ENCODE data around the gene PKLR.
"Not testable (repeated sequence)": the region's sequence is repeated elsewhere in the genome, so short reads cannot be mapped to it uniquely, and the experiment has no call there.

Gene PKLR

DNA sequence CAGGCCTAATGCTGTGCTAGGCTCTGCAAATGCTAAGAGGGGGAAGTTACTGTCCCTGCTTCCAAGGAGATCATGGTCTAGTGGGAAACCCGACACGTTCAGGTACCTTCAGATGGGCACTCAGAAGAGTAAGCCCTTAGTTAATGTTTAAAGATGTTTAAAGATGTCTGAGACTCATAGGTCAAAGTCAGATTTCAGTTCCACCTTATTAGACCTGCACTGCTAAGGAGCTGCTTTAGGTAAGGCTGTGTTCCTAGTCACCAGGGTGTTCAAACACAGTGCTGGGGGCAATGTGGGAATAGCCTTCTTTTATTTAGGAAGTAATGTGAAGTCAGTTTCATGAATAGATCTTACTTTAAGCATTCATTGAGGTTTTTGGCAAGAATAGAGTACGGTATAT is 15.7 kb upstream of the PKLR start:
- no peak for DNase-seq

DNA sequence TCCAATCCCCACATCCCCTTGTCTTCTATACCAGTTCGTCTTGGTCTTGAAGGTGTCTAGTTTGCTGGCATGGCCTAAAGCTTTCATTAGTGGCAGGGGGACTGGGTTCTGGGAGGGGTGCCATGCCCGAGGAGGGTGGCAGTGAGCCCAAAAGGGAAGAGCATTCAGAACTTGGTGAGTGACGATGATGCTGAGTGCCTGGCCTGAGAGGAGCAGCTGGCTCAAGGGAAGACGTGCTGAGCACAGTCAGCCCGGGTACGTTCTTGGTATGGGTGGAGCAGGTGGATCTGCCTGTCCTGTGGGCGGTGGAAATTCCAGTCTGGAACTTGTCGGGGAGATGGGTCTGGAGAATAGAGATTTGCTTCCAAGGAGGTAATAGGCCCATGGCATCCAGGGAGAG is 12.0 kb upstream of the PKLR start:
- DNase-seq = no peak

DNA sequence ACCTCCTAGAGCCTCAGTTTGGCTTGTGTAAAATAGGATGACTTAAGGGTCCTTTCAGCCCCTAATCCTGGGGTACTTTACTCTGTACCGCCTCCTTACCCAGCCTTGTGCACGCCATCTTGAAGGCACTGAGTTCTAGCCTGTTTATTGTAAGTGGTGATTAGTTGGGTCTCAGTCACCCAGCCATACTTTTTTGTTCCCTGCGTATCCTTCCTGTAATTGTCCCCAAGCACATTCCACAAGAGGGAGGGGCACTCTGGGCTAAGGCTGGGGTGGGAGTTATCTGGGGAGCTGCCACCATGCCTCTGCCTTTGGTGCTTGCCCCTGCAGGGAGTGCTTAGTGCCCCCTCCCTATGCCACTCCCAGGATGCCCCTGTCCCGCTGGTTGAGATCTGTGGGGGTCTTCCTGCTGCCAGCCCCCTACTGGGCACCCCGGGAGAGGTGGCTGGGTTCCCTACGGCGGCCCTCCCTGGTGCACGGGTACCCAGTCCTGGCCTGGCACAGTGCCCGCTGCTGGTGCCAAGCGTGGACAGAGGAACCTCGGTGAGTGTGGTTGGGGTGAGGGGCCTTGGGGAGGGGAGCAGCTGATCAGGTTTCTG is 8.3 kb upstream of the PKLR start:
- DNase-seq = no peak

DNA sequence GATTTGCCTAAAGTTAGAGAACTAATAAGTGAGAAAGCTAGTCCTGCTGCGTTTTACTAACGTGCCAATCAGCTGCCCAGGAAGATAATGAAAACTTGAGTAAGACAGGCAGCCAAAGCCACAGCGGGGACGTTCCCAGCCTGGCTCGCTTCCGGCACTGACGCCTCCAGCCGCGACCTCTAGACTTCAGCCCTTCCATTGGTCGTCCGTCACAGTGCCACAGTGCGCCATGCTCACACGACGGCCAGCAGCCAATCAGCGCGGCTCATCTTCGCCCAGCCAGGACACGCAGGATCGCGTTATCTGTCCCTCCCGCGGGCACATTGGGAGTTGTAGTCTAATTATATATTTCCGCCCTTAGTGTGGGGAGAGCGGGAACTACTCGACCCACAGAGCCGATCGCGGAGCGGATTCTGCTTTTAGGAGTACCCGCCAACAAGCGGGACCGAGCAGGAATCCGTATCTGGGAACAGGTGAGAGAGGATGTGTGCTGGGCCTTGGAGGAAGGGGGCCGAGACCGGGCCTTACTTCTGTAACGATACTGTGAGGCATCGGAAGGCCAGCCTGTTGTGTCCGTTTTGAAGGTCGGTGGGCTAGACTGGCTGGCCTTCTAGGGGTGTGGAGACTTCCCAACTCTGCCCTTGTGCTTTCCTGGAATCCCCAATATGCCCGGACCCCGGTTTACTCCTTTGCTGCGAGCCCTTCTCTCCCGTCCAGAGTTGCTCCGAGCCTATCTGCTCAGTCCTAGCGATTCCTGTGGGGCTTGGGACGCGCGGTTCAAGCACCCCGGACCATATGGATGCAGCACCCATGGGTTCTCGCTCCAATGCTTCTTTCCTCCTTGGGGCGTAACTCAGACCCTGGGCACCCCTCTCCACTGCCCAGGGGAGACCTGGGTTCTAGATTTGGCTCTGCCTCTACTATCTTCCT is 7.5 kb upstream of the PKLR start, which contains the start of gene FDPS:
Gene FDPS (plus strand): TSS at position 374 of the 930 bp plus-strand sequence. CDS start 924 bp downstream, outside the sequence.
- peak; percentile 88 for DNase-seq

DNA sequence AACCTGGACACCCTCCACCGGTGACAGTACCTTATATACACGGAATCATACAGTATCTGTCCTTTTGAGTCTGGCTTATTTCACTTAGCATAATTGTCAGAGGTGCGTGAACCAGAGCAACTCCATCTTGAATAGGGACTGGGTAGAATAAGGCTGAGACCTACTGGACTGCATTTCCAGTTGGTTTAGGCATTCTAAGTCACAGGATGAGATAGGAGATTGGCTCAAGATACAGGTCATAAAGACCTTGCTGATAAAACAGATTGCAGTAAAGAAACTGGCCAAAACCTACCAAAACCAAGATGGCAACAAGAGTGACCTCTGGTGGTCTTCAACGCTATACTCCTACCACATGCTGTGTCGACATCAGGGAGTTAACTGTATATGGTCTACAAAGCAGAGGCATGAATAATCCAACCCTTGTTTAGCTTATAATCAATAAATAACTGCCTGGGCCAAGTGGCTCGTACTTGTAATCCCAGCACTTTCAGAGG is 6.1 kb upstream of the PKLR start:
- no peak for DNase-seq

DNA sequence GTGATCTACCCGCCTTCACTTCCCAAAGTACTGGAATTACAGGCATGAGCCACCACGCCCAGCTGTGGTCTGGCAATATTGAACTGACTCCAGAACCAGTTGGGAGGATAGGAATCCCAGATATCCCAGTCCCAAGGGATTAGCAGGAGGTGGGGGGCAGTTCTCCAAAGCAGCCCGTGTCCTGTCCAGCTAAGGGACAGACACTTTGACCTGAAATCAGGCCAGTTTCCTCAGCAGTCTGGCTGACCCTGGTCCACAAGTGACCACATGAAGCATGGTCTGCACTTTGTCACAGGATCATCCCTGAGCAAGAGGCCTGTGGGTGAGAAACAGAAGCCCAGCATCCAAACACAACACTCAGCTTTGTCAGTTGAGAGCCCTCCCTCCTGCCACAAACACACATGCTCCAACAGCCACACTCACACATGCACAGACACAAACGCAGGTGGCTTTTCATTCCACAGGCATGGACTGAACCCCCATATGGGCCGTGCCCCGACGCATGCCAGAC is 4.7 kb upstream of the PKLR start:
- DNase-seq = no peak

DNA sequence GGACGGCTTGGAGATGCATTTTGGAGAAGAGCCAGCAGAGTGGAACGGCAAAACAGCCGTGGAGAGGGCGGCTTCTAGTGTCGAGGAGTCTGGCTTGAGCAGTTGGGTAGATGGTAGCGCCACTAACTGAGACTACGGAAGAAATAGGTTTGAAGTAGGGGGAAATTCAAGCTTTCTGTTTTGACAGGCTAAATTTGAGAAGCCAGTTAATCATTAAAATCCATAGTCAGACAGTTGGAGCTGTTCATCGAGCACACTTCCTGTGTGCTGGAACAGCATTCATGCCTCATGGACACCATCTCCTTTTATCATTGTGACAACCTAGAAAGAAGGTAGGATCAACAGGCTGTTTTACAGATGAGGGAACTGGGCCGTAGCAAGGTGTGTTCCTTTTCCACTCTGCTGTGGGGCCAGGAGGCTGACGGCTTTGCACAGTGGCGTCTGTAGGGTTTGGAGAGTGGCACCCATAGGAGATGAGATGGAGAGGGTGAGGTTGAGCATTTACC is 3.4 kb upstream of the PKLR start:
- DNase-seq = no peak

DNA sequence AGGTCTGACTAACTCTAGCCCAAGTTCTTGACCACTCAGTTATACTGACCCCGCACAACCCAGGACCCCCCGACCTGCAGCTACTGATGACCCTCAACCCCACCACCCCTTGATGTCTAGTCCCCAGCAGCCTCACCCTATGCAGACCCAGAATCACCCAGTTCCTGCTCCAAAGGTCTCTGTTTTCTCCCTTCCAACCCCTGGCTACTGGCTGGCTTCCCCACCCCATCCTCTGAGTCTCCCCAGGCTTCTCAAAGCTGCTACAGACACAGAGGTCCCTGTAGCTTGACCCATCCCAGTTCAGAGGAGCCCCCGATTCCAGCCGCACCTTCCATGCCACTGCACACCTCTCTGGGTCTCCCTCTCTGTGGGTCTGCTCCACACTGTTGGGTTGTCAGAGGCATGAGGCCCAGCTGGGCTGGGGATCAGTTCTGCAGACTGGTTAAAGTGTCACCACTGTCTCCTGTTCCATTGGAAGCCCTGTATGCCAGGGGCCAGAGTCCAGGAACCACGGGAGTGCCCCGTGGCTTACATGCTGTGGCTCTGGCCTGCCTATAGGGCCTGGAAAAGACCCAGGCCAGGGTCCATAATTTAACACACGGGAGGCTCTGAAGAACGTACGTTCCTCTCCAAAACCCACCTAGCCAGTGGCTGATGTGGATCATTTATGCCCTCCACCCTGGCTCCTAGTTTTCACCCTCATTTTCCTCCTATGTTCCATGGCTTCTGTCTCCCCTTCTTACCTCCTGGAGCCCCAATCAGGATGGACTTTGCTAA is 497 bp downstream of the PKLR start:
- DNase-seq = no peak

DNA sequence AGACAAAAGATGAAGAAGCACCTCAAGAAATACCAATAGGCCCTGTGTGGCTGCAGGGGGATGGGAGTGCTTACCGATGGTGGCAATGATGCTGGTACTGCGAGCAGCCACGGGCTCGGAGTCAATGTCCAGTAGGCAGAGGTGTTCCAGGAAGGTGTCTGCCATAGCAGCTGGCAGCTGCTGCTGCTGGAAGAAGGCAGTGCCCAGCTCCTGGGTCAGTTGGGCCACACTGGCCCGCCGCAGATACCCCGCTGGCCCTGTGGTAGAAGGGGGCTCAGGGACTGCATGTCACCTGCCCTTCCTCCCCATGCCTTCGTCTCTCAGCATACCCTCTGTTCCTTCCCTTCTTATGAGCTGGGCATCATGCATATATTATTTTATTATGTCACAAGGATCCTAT is 1.2 kb downstream of the PKLR start:
- no peak for DNase-seq

DNA sequence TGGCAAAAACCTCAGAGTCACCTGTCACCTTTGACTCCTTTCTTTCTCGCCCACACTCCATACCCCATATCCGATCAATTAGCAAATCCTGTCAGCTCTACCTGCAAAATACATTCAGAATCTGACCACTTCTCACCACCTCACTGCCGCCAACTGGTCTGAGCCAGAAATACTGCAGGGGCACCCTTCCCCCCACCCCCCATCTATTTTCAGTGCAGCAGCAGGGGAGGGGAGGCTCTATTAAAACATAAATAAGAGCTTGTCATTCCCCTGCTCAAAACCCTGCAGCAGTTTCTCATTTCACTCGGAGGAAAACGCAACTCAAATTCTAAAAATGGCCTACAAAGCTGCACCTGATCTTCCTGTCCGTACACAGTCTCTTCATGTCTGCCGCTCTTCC is 3.9 kb downstream of the PKLR start:
- DNase-seq = no peak

DNA sequence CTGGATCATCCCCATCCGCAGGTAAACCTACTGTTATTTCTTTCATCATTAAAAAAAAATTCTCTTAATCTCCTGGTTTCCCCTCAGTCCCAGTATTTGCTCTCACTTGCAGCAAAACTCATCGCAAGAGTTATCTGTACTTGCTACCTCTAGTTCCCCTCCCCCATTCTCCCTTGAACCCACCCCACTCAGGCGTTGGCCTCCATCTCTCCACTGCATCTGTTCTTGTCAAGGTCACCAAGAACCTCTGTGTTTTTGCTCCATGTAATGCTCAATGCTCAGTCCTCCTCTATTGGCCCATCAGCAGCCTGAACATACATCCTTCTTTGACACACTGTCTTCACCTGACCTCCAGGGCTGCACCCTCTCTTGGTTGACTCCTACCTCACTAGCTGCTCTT is 4.6 kb downstream of the PKLR start:
- no peak for DNase-seq

DNA sequence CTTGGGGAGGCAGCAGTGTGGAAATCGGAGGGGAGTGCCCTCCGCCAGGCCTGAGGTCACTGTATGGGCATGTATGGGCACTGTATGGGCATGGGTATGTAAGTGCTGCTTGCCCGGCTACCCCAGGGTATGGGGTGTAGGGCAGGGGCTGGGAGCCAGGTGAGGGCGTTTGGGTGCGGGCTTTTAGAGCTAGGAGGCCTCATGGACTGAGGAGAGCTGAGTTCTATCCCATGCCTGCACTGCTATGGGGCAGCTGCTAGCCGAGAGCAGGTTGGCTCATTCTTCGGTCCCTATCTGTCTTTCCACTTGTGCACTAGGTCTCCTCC is 5.3 kb downstream of the PKLR start:
- no peak for DNase-seq

DNA sequence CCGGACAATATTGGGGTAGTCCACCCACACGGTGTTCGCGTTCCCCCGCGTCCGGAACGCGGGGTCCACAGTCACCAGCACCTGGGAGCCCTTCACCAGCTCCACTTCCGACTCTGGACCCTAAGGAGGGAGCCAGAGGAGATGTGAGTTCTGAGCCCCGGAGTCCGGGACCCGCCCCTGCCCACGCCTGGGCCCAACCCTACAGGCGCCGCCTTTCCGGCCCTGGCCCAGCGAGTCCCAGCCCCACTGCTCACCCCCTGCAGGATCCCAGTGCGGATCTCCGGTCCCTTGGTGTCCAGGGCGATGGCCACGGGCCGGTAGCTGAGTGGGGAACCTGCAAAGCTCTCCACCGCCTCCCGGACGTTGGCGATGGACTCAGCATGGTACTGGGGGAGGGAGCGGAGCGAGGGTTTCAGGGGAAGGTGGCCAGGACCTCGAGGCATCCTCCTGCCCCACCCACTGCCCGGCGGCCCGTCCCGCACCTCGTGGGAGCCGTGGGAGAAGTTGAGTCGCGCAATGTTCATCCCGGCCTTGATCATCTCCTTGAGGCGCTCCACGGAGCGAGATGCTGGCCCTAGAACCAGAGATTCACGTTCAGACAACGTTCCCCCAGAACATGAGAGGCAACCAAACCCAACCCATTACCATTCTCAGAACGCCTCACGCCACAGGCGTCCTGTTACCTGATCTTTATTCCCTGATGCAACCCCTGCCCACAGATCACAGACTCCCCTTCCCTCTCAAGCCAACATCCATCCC is 5.9 kb downstream of the PKLR start:
- no peak for DNase-seq

DNA sequence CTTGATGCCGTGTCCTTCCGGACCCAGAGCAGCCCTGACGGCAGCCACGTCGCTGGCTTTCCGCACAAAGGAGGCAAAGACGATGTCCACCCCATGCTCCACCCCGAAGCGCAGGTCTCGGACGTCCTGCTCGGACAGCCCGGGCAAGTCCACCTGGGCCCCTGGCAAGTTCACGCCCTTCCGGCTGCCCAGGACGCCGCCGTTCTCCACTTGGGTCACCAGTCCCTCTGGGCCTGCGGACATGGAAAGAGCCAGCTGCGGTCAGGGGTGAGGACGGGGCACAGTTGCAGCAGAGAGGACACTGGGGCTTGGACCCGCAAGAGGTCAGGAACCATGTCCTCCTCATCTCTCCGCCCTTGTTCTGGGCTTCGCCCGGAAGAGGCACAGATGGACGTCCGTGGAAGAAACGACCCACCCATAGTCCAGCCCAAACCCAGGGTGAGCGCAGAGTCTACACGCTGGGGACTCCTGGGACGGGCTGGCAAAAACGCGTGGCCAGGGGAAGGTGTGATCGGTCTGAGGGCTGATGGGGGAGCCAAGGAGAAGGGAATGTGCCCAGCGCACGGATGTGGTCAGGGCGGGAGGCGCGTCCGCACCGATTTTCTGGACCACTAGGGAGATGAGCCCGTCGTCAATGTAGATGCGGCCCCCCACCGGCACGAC is 6.6 kb downstream of the PKLR start:
- DNase-seq = no peak

DNA sequence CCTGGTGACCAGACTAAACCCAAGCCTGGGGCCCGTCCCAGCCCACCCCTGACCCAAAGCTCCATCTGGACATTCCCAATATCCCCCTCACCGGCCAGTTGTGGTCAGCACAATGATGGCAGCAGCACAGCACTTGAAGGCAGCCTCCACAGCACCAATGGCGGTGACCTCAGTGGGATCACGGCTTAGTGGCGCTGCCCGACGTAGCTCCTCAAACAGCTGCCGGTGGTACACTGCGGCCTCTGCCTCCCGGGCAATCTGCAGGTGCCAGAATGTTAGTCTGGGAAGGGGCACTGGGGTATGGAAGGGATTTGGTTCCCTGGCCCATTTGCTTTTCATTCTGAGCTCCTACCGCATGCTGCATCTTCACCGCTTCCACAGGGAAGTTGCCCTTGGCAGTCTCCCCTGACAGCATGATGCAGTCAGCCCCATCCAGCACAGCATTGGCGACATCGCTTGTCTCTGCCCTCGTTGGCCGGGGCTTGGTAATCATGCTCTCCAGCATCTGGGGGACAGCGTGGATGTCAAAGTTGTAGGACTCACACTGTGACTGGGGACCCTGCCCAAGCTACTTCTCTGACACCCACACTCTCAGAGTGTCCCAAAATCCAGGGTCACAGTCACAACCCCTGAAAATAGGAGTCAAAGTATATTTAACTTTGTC is 8.0 kb downstream of the PKLR start:
- DNase-seq = no peak

DNA sequence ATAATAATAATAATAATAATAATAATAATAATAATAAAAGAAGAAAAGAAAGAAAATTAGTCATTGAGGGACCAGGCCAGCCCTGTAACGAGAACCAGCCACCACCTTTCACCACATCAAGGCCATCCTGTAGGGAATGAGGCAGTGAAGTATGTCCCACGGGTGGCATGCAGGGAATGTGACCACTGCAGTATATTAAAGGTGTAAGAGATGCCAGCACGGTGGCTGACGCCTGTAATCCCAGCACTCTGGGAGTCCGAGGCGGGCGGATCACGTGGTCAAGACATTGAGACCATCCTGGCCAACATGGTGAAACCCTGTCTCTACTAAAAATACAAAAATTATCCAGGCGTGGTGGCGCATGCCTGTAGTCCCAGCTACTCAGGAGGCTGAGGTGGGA is 10.2 kb downstream of the PKLR start:
- not testable (repeated sequence) for DNase-seq

DNA sequence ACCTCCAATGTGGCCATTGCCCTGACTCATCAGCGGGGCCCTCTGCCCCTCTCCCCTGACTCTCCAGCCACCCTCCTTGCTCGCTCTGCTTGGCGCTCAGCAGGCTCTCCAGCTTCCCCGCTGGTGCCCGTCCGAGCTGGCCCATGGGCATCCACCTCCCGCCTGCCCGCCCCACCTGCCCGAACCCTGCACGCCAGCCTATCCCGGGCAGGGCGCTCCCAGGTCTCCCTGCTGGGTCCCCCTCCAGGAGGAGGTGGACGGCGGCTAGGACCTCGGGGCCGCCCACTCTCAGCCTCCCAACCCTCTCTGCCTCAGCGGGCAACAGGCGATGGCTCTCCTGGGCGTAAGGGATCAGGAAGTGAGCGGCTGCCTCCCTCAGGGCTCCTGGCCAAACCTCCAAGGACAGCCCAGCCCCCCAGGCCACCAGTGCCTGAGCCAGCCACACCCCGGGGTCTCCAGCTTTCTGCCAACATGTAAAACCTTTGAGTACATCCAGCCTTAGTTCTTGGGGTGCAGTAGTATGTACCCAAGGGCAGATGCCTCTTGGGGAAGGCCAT is 13.2 kb downstream of the PKLR start:
- no peak for DNase-seq

DNA sequence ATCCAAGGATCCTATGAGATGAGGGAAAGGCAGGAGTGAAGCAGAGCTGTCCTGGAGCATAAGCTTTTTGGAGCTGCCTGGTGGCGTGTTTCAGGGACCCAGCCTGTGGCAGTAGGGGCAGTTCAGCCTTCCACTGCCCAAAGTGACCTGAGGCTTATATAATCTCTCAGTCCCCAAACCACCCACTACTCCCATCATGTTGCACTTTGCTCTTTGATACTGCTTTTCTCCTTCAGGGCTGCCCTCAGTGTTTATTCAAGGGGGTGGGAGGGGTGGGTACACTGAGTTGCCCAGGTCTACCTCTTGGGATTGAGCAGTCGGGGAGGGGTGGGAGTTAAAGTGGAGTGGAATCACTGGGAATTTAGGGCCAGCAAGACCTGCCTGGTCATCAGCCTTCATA is 14.7 kb downstream of the PKLR start:
- DNase-seq = no peak

DNA sequence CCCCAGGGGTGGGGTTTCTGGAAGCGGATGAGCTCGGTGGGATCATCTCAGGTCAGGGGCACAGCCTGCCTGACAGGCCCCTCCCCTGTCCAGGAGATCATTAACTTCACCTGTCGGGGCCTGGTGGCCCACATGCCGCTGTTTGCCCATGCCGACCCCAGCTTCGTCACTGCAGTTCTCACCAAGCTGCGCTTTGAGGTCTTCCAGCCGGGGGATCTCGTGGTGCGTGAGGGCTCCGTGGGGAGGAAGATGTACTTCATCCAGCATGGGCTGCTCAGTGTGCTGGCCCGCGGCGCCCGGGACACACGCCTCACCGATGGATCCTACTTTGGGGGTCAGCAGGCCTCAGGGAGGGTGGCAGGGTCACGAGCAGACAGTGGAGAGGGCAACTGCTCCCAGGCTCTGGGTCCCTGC is 15.6 kb downstream of the PKLR start:
- no peak for DNase-seq

DNA sequence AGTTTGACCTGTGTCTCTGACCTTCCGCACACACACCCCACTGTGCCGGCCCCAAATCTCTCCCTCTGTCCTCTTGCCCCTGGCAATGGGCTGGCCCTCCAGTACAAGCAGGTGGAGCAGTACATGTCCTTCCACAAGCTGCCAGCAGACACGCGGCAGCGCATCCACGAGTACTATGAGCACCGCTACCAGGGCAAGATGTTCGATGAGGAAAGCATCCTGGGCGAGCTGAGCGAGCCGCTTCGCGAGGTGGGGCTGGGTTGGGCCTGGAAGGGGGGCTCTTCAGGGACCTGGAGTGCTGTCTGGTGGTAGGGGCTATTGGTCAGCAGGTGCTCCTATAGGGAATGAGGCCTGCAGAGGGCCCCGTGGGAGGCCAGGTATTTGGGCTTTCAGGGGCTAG is 16.2 kb downstream of the PKLR start:
- no peak for DNase-seq

DNA sequence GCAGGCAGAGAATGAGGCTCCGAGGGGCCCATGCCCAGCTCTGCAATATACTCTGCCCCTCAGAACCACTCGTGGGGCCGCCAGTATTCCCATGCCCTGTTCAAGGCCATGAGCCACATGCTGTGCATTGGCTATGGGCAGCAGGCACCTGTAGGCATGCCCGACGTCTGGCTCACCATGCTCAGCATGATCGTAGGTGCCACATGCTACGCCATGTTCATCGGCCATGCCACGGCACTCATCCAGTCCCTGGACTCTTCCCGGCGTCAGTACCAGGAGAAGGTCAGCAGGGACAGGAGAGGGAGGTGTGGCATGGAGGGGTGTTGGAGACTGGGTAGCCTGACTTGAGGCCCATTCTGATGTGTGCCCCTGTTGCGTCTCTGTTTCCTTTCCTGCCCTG is 16.8 kb downstream of the PKLR start:
- no peak for DNase-seq

All from 8988T (cell line).